Stimulated activated naive CD8-positive, alpha-beta T cell treated with anti-CD3 and anti-CD28 coated beads, Interleukin-15, amount 100 ng/mL, for 72 hours (primary cell): ENCODE results near the gene ZNF71.

Experiments
- ATAC-seq: fragments of 150-1000 bp; cut with Tn5 transposase; 2 replicates; pipeline ENCODE4 v1.10.0; 2021; ENCODE audit warnings: mild to moderate bottlenecking, moderate library complexity
- DNase-seq, 2 donors: peaks; one replicate each; pipeline ENCODE4 v3.0.0; 2021 to 2022
- H3K27ac Mint-ChIP-seq, 2 donors: one replicate each; pipeline ENCODE4 v1.8.0; 2022; ENCODE audit warnings: mild to moderate bottlenecking in 2 of 2, mixed read lengths in 2 of 2, moderate library complexity in 2 of 2
- H3K27me3 Mint-ChIP-seq: one replicate; pipeline ENCODE4 v1.8.0; 2022; ENCODE audit warnings: mixed read lengths
- H3K4me1 Mint-ChIP-seq: one replicate; pipeline ENCODE4 v1.8.0; 2022; ENCODE audit warnings: mild to moderate bottlenecking, mixed read lengths
- H3K4me3 Mint-ChIP-seq, 2 donors: one replicate each; pipeline ENCODE4 v1.8.0; 2022; ENCODE audit warnings: mild to moderate bottlenecking in 2 of 2, mixed read lengths in 2 of 2, moderate library complexity in 1 of 2
- H3K9me3 Mint-ChIP-seq, 2 donors: one replicate each; pipeline ENCODE4 v1.8.0; 2022; ENCODE audit warnings: mixed read lengths in 2 of 2

Gene ZNF71

DNA sequence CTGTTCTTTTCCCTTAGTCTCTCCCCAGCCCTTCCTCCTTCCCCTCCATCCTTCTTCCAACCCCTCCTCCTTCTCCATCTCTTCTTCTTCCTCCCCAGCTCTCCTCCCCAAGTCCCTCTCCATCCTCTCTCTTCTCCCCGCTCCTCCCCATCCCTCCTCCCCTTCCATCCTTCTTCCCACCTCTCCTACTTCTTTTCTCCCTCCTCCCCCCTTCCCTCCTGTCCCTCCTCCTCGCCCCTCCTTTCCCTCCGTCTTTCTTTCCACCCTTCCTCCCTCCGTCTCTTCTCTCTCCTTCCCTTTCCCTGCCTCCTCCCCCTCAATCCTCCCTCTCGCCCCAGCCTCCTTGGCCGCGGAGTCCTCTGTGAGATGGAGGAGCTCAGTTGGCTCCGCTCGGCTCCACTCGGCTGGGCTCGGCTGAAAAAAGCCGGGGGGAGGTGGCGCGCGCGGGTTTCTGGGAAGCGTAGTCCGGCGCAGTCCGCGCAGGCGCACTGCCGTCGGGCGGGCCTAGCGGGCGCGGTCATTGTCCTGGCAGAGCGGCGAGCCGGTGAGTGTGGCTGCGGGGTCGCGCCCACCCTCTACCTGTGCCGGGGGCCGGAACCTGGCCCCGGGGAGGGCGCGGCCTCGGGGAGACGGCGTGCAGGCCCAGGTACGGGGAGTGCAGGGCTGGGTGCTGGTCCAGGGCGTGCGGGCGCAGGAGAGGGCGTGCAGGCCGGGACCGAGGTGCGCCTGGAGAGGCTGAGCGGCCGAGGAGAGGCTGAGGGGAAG is at the start of gene ZNF71:
Gene ZNF71, plus strand, starts transcription at position 520 of the 765 bp plus-strand sequence. CDS start 6,257 bp downstream, outside the sequence.
- DNase-seq (peak; percentile 90), ATAC-seq (peak; percentile 96)
- no peaks in the 10 kb centered on the region for H3K27me3 Mint-ChIP-seq
- H3K4me3 Mint-ChIP-seq: peak within 1 kb of the TSS; percentile 93 to 96
- H3K4me1 Mint-ChIP-seq: peaks cover 23% of the 10 kb centered on the region
- peak within 1 kb of the TSS; percentile 84 to 92 for H3K27ac Mint-ChIP-seq
- H3K9me3 Mint-ChIP-seq: peaks cover 42 to 56% of the 10 kb centered on the region in 2 donors

DNA sequence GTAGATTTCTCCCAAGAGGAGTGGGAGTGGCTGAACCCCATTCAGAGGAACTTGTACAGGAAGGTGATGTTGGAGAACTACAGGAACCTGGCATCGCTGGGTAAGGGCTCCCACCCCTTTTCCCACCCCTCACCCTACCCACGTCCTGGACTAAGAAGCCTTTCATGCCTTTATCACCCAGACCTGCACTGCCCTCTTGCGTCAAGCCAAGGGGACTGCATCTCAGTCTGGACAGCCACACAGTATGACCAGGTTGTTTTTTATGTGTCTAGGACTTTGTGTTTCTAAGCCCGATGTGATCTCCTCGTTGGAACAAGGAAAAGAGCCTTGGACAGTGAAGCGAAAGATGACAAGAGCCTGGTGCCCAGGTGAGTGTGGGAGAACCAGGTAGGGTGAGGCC is 47.6 kb upstream of the ZNF71 start:
- H3K27me3 Mint-ChIP-seq: no peaks in the 10 kb centered on the region
- H3K27ac Mint-ChIP-seq: no peak overlapping the region
- peaks cover 37 to 46% of the 10 kb centered on the region in 2 donors for H3K9me3 Mint-ChIP-seq
- H3K4me1 Mint-ChIP-seq: no peaks in the 10 kb centered on the region
- ATAC-seq (no peak), DNase-seq (no peak)
- no peak overlapping the region for H3K4me3 Mint-ChIP-seq

DNA sequence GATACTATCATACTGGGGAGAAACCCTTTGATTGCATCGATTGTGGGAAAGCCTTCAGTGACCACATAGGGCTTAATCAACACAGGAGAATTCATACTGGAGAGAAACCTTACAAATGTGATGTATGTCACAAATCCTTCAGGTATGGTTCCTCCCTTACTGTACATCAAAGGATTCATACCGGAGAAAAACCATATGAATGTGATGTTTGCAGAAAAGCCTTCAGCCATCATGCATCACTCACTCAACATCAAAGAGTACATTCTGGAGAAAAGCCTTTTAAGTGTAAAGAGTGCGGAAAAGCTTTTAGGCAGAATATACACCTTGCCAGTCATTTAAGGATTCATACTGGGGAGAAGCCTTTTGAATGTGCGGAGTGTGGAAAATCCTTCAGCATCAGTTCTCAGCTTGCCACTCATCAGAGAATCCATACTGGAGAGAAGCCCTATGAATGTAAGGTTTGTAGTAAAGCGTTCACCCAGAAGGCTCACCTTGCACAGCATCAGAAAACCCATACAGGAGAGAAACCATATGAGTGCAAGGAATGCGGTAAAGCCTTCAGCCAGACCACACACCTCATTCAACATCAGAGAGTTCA is 40.7 kb upstream of the ZNF71 start:
- Mint-ChIP-seq H3K4me3 (no peak overlapping the region), H3K27ac (no peak overlapping the region), H3K9me3 (peaks cover 58 to 67% of the 10 kb centered on the region in 2 donors), H3K27me3 (no peaks in the 10 kb centered on the region), H3K4me1 (no peaks in the 10 kb centered on the region)
- DNase-seq: no peak
- no peak for ATAC-seq

DNA sequence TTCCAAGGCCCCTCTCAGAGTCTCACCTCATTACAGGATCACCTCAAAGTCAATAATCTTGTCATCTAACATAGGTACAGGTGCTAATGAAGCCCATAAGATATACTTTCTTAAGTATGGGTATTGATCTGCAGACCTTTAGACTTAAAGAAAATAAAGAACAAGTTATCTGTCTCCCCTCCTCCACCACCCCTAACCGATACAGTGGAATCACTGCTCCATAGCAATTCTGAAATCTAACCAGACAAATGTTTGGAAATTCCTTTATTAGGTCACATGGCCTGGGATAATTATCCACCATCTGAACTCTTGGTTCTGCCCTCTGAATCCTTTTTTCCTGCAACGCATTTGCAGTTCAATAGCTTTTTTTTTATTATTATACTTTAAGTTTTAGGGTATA is 32.3 kb upstream of the ZNF71 start:
- Mint-ChIP-seq H3K4me1 (peaks cover 9% of the 10 kb centered on the region), H3K27ac (no peak overlapping the region), H3K27me3 (no peaks in the 10 kb centered on the region), H3K4me3 (no peak overlapping the region), H3K9me3 (peaks cover 54 to 67% of the 10 kb centered on the region in 2 donors)
- no peak for DNase-seq
- ATAC-seq: no peak

DNA sequence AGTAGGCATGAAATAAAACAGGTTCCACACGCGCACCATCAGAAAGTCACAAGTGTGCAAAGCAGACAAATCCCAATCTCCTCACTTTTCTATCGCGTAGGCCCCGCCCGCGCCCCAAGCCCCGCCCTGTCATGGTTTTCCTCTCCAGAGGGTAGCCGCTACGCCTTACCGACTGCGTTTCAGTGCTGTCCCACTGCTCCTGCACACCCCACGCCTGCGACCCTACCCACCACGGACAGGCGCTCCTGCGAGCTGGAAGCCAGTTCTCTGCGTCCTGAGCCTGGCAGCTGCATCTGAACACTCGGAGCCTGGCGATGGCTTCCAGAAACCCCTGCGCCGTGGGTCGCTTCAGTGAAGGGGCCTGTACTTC is 28.2 kb upstream of the ZNF71 start:
- H3K27me3 Mint-ChIP-seq: no peaks in the 10 kb centered on the region
- ATAC-seq (peak; percentile 55), DNase-seq (no peak)
- H3K4me1 Mint-ChIP-seq: peaks cover 13% of the 10 kb centered on the region
- peak overlapping the region; percentile 88 to 91 for H3K27ac Mint-ChIP-seq
- H3K9me3 Mint-ChIP-seq: peaks cover 38 to 67% of the 10 kb centered on the region in 2 donors
- peak overlapping the region; percentile 91 to 100 for H3K4me3 Mint-ChIP-seq

DNA sequence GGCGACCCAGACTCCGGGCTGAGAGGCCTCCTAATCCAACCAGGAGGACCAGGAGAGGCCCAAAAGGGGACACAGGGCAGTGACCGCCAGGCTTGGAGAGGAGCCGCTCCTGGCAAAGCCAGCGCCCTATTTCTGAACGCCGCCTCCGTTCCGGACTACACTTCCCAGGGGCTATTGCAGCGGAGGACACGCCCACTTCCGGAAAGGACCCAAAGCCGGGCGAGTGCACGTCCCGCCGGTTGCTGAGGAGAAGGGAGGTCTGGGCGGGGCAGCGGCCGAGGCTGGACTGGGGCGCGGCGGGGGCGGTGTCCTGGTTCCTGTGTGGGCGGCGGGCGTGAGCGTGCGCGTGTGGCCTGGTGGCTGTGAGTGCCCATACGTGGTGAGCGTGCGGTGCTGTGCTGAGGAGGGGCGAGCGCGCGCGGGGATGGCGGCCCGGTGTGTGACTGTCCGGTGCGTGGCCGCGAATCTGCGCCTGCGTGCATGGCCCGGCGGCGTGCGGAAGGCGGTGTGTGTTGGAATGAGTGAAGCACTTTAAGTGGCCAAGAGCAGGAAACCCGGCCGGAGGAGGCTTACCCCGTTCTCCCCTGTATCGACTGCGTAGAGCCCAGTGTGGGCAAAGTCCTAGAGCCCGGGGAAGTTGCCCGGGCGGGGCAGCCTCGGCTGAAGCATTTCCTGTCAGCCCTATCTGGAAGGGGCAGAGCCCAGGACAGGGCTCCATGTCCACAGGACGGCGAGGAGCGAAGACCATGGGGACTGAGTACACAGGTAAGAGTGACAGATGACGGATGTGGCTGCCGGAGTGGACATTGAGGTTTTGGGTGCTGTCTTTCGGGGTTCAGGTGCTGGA is 27.6 kb upstream of the ZNF71 start, which contains the start of gene ZNF470:
Gene ZNF470, plus strand, starts transcription at position 195 of the 847 bp plus-strand sequence. CDS start 2,844 bp downstream, outside the sequence.
- H3K4me1 Mint-ChIP-seq: peaks cover 13% of the 10 kb centered on the region
- peak; percentile 98 for ATAC-seq
- H3K4me3 Mint-ChIP-seq: peak within 1 kb of the TSS; percentile 91 to 100
- H3K27ac Mint-ChIP-seq: peak within 1 kb of the TSS; percentile 88 to 91
- peak; percentile 84 to 88 for DNase-seq
- H3K9me3 Mint-ChIP-seq: peaks cover 38 to 69% of the 10 kb centered on the region in 2 donors
- no peaks in the 10 kb centered on the region for H3K27me3 Mint-ChIP-seq

DNA sequence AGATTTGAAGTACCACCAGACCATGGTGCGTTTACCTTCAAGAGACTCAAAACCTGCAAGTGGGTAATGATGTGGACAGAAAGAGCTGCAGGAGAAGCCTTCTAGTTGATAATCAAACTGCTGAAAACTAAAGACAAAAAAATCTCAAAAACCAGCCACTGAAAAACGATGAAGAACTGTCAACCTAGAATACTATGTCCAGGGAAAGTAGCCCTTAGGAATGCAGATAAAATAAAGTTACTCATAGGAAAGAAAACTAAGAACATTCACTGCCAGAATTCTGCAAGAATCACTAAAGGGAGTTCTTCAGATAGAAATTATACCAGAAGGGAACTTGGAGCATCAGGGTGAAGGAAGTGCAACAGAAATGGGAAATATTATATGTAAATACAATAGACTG is 22.5 kb upstream of the ZNF71 start:
- H3K4me1 Mint-ChIP-seq: peaks cover 5% of the 10 kb centered on the region
- no peak for ATAC-seq
- no peaks in the 10 kb centered on the region for H3K27me3 Mint-ChIP-seq
- no peak overlapping the region for H3K4me3 Mint-ChIP-seq
- DNase-seq: no peak
- no peak overlapping the region for H3K27ac Mint-ChIP-seq
- H3K9me3 Mint-ChIP-seq: peaks cover 49 to 73% of the 10 kb centered on the region in 2 donors

DNA sequence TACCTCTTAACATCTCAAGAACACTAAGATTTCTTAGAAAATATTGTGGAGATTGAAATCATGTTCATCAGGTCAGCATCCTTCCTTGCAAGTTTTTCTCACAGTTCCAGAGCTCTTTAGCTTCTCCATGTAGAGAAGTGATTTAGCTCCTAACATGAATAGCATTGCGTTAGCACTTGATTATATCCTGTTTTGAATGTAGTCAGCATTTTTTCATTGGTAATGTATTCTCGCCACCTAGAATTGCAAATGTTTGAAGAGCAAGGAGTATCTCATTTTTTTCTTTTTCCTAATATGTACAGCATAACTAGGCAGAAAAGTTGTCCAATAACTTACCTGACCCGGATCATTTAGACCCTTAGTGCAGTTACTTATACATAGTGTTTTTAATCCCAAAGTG is 21.2 kb upstream of the ZNF71 start:
- Mint-ChIP-seq H3K4me1 (no peaks in the 10 kb centered on the region), H3K27ac (no peak overlapping the region), H3K27me3 (no peaks in the 10 kb centered on the region), H3K9me3 (peaks cover 58 to 74% of the 10 kb centered on the region in 2 donors), H3K4me3 (no peak overlapping the region)
- ATAC-seq (no peak), DNase-seq (no peak)

DNA sequence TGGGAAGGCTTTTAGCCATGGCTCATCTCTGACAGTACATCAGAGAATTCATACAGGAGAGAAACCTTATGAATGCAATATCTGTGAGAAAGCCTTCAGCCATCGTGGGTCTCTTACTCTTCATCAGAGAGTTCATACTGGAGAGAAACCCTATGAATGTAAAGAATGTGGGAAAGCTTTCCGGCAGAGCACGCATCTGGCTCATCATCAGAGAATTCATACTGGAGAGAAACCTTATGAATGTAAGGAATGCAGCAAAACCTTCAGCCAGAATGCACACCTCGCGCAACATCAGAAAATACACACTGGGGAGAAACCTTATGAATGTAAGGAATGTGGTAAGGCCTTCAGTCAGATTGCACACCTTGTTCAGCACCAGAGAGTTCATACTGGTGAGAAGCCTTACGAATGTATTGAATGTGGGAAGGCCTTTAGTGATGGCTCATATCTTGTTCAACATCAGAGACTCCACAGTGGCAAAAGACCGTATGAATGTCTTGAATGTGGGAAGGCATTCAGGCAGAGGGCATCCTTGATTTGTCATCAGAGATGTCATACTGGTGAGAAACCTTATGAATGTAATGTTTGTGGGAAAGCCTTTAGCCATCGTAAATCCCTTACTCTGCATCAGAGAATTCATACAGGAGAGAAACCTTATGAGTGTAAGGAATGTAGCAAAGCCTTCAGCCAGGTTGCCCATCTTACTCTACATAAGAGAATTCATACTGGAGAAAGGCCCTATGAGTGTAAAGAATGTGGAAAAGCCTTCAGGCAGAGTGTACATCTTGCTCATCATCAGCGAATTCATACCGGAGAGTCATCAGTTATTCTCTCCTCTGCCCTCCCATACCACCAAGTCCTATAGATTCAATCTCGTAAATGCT is 17.1 kb upstream of the ZNF71 start:
- Mint-ChIP-seq H3K4me1 (no peaks in the 10 kb centered on the region), H3K27me3 (no peaks in the 10 kb centered on the region), H3K9me3 (peaks cover 66 to 72% of the 10 kb centered on the region in 2 donors), H3K27ac (no peak overlapping the region), H3K4me3 (no peak overlapping the region)
- DNase-seq: no peak
- ATAC-seq: no peak

DNA sequence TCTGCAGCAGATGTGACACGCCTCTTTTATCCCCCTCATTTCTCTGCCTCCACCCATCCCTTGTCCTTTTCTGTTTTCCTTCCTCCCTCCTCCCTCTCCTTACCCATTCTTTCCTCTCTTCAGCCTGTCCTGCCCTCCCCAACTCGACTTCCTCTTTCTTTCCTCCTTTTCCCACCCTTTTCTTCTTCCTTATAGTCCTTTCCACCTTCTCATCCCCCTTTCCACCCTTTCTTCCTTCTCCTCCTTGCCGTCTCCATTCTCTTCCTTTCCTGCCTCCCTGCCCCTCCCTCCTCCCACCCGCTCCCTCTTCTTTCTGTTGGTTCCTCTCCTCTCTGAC is 688 bp upstream of the ZNF71 start:
- Mint-ChIP-seq H3K4me1 (peaks cover 23% of the 10 kb centered on the region), H3K9me3 (peaks cover 42 to 62% of the 10 kb centered on the region in 2 donors), H3K27me3 (no peaks in the 10 kb centered on the region), H3K4me3 (peak overlapping the region; percentile 93 to 96), H3K27ac (peak overlapping the region; percentile 84 to 91)
- no peak for DNase-seq
- no peak for ATAC-seq

DNA sequence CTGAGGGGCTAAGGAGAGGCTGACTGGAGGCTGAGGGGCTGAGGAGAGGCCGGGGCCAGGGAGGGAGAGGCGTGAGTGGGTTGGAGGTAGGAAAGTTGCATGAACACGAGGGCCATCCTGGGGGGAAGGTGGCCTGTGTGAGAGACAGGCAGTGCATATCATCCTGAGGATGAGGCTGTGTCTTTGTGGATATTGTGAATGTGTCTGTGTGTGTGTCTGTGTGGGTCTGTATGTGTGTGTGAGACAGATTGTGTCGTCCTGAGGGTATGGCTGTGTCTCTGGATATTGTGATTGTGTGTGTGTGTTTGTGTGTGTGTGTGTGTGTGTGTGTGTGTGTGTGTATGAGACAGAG is 422 bp downstream of the ZNF71 start:
- DNase-seq: no peak
- Mint-ChIP-seq H3K27me3 (no peaks in the 10 kb centered on the region), H3K4me3 (peak overlapping the region; percentile 93 to 96), H3K9me3 (peaks cover 39 to 52% of the 10 kb centered on the region in 2 donors), H3K4me1 (peaks cover 23% of the 10 kb centered on the region), H3K27ac (peak overlapping the region; percentile 84 to 92)
- peak; percentile 64 for ATAC-seq

DNA sequence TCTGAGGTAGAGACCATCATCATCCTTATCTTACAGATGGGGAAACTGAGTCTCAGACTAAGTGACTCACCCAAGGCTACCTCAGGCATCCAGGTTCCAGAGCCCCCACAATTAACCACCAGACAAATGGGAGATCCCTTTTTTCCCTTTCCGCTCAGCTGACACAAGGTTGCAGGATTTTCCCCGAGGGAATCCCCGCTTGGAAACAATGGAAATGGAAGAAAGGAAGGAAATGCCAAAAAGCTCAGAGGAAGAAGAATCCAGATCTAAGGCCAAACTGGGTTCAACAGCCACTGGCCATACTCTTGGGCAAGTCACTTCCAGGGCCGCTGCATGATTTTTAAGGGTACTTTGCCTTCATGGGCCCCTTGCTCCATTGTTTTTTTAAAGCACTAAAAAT is 1.6 kb downstream of the ZNF71 start:
- ATAC-seq (no peak), DNase-seq (no peak)
- H3K9me3 Mint-ChIP-seq: peaks cover 38 to 54% of the 10 kb centered on the region in 2 donors
- H3K4me3 Mint-ChIP-seq: no peak overlapping the region
- no peak overlapping the region for H3K27ac Mint-ChIP-seq
- no peaks in the 10 kb centered on the region for H3K27me3 Mint-ChIP-seq
- H3K4me1 Mint-ChIP-seq: peaks cover 23% of the 10 kb centered on the region

DNA sequence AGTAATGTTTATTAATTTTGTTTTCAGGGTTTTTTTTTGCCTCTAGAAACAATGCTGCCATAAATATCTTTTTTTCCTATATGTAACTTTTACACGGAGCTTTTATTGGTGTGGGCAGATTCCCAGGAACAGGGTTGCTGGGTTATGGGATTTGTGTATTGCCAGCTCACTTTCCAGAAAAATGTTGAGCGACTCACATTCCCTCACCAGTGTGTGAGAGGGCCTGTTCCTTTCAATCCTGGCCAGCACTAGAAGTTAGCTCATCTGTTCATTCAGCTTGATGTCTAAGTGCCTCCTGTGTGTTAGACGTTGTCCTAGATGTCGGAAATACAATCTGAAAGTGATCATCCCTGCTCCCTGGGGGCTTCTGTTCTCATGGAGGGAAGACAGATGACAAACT is 2.6 kb downstream of the ZNF71 start:
- H3K4me1 Mint-ChIP-seq: peaks cover 23% of the 10 kb centered on the region
- no peak for ATAC-seq
- H3K27me3 Mint-ChIP-seq: no peaks in the 10 kb centered on the region
- H3K9me3 Mint-ChIP-seq: peaks cover 35 to 53% of the 10 kb centered on the region in 2 donors
- no peak overlapping the region for H3K4me3 Mint-ChIP-seq
- peak overlapping the region in 1 of 2 donors; percentile 35 for H3K27ac Mint-ChIP-seq
- DNase-seq: no peak

DNA sequence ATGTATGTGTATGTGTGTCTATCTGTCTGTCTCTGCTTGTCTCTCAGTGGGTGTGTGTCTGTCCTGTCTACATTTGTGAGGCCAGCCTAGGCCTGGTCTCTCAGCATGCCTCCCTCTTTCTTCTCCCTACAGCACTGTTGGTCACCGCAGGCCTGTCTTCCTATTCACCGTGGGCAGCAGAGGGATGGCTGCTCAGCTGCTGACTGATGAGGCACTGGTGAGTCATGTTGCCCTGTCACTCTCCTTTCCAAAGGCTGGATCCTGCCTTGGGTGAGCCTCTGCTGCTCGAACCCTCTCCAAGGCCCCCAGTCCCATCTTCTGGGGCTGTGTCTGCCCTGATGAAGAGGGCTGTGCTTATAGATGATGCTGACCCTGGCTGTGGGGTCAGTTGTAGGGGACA is 6.3 kb downstream of the ZNF71 start:
- Mint-ChIP-seq H3K4me1 (peaks cover 2% of the 10 kb centered on the region), H3K27me3 (no peaks in the 10 kb centered on the region), H3K27ac (no peak overlapping the region), H3K4me3 (no peak overlapping the region), H3K9me3 (peaks cover 25 to 52% of the 10 kb centered on the region in 2 donors)
- ATAC-seq (no peak), DNase-seq (no peak)

DNA sequence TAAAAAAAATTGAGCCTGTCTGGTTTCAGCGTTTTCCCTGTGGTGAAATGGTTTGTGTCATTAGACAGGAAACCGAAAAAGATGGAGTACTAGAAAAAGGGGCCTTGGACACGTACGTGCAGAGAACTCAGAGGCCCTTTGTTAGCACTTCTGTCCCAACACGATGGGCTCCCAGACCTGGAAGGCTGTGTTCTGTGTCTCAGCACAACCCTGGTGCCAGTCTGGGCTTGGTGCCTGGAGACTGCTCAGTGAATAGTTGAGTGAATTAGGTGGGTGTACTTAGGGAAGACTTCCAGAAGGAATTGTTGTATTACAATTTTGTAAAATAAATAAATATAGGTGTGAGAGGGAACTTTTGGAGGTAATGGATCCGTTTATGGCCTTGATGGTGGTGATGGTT is 8.7 kb downstream of the ZNF71 start:
- Mint-ChIP-seq H3K4me1 (no peaks in the 10 kb centered on the region), H3K27ac (no peak overlapping the region), H3K27me3 (no peaks in the 10 kb centered on the region), H3K4me3 (no peak overlapping the region), H3K9me3 (peaks cover 29 to 55% of the 10 kb centered on the region in 2 donors)
- ATAC-seq (no peak), DNase-seq (no peak)
